GM12878 (cell line): ENCODE data around the gene ACTMAP.

ENCODE experiments used
- EZH2 ChIP-seq: IDR thresholded peaks from 2 replicates; pipeline ENCODE4 v1.6.1; 2012; ENCODE audit warnings: low read depth, mild to moderate bottlenecking, control low read depth, inconsistent platforms, low read length, borderline replicate concordance; ENCODE audit not compliant: control insufficient read depth
- MXI1 ChIP-seq: fragments of 150-350 bp; IDR thresholded peaks from 2 replicates; pipeline ENCODE4 v1.6.1; 2011; ENCODE audit warnings: low read depth, mild to moderate bottlenecking, inconsistent platforms, low read length, improper control_type of control experiment
- NR2C2 ChIP-seq: IDR thresholded peaks from 2 replicates; pipeline ENCODE4 v1.6.1; 2011; ENCODE audit warnings: borderline replicate concordance, low read depth; ENCODE audit not compliant: control insufficient read depth, insufficient read length
- POLR2A ChIP-seq: IDR thresholded peaks from 2 replicates; pipeline ENCODE4 v1.6.1; 2011; ENCODE audit warnings: low read depth, mild to moderate bottlenecking, low read length
- RFX5 ChIP-seq: IDR thresholded peaks from 2 replicates; pipeline ENCODE4 v1.6.1; 2011; ENCODE audit warnings: low read depth, low read length, improper control_type of control experiment
- SMAD1 ChIP-seq: fragments of 450-650 bp; IDR thresholded peaks from 2 replicates; pipeline ENCODE4 v1.6.1; 2018; ENCODE audit warnings: mild to moderate bottlenecking, low read depth; ENCODE audit not compliant: partially characterized antibody
- SUZ12 ChIP-seq: fragments of 200-600 bp; sonication (generic); IDR thresholded peaks from one replicate; pipeline ENCODE4 v1.6.1; 2018; ENCODE audit warnings: antibody characterized with exemption, mild to moderate bottlenecking; ENCODE audit not compliant: unreplicated experiment
- TAF1 ChIP-seq: IDR thresholded peaks from 2 replicates; pipeline ENCODE4 v1.6.1; 2011; ENCODE audit warnings: mild to moderate bottlenecking, low read depth, low read length, borderline replicate concordance
- TCF7 ChIP-seq: IDR thresholded peaks from 2 replicates; pipeline ENCODE4 v1.6.1; 2014; ENCODE audit warnings: antibody characterized with exemption, borderline replicate concordance
- TF ChIP-seq, protein P1 (sequence below): fragments of 450-650 bp; IDR thresholded peaks from 2 replicates; pipeline ENCODE4 v1.6.1; 2017; ENCODE audit warnings: low read depth, mild to moderate bottlenecking, moderate library complexity
- TF ChIP-seq, protein P2 (sequence below), 3 experiments: IDR thresholded peaks in 2 of 3; conservative IDR thresholded peaks in 1 of 3; 2 replicates each; pipeline ENCODE4 v1.5.1; 2011; ENCODE audit warnings: low read depth in 3 of 3, low read length in 3 of 3, mild to moderate bottlenecking in 3 of 3, control low read depth in 2 of 3, moderate library complexity in 2 of 3, inconsistent platforms in 1 of 3, mixed read lengths in 1 of 3; ENCODE audit not compliant: control insufficient read depth in 2 of 3, insufficient read depth in 1 of 3; ENCODE audit errors: extremely low read depth in 1 of 3
- TF ChIP-seq, protein P3 (sequence below): IDR thresholded peaks from 2 replicates; pipeline ENCODE4 v1.6.1; 2012; ENCODE audit warnings: low read length, inconsistent platforms

DNA sequence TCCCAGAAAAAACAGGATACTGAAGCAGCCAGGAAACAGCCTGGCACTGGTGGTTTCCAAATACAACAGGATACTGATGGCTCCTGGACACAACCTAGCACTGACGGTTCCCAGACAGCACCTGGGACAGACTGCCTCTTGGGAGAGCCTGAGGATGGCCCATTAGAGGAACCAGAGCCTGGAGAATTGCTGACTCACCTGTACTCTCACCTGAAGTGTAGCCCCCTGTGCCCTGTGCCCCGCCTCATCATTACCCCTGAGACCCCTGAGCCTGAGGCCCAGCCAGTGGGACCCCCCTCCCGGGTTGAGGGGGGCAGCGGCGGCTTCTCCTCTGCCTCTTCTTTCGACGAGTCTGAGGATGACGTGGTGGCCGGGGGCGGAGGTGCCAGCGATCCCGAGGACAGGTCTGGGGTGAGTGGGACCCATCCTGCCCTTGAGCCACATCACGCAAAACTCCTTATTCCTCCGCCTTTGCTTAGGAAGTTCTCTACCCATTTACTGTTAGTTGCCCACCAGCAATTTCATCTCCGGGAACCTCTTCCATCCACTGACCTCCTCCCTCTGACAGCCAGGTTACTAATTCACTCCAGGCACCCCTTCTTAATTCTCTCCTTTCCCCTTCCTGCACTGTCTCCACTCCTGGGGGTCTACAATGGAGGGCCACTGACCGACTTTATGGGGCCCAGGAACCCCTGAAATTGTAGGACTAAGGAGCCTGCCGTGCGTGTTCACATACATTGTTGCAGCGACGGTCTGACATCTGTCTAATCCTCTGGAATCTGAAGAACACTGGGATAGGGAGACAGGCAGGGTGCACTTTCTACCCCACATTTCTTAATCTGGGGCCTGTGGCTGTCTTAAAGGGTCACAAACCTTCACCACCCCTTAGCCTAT is 32.1 kb downstream of the ACTMAP start:
- TF ChIP-seq MXI1 (no peak), EZH2 (no peak), TCF7 (no peak), NR2C2 (no peak), SUZ12 (no peak), TAF1 (no peak), POLR2A (no peak), RFX5 (no peak), SMAD1 (no peak)
- TF ChIP-seq, protein P1, sequence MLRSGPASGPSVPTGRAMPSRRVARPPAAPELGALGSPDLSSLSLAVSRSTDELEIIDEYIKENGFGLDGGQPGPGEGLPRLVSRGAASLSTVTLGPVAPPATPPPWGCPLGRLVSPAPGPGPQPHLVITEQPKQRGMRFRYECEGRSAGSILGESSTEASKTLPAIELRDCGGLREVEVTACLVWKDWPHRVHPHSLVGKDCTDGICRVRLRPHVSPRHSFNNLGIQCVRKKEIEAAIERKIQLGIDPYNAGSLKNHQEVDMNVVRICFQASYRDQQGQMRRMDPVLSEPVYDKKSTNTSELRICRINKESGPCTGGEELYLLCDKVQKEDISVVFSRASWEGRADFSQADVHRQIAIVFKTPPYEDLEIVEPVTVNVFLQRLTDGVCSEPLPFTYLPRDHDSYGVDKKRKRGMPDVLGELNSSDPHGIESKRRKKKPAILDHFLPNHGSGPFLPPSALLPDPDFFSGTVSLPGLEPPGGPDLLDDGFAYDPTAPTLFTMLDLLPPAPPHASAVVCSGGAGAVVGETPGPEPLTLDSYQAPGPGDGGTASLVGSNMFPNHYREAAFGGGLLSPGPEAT = no peak
- TF ChIP-seq, protein P2, sequence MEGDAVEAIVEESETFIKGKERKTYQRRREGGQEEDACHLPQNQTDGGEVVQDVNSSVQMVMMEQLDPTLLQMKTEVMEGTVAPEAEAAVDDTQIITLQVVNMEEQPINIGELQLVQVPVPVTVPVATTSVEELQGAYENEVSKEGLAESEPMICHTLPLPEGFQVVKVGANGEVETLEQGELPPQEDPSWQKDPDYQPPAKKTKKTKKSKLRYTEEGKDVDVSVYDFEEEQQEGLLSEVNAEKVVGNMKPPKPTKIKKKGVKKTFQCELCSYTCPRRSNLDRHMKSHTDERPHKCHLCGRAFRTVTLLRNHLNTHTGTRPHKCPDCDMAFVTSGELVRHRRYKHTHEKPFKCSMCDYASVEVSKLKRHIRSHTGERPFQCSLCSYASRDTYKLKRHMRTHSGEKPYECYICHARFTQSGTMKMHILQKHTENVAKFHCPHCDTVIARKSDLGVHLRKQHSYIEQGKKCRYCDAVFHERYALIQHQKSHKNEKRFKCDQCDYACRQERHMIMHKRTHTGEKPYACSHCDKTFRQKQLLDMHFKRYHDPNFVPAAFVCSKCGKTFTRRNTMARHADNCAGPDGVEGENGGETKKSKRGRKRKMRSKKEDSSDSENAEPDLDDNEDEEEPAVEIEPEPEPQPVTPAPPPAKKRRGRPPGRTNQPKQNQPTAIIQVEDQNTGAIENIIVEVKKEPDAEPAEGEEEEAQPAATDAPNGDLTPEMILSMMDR (IDR thresholded peaks at IDR 0.05 in 2 of 3, conservative IDR thresholded peaks at IDR 0.05 in 1 of 3; ENCODE audit: control insufficient read depth in 2 of 3, extremely low read depth in 1 of 3, insufficient read depth in 1 of 3, low read depth in 3 of 3, low read length in 3 of 3) = no peak
- TF ChIP-seq, protein P3, sequence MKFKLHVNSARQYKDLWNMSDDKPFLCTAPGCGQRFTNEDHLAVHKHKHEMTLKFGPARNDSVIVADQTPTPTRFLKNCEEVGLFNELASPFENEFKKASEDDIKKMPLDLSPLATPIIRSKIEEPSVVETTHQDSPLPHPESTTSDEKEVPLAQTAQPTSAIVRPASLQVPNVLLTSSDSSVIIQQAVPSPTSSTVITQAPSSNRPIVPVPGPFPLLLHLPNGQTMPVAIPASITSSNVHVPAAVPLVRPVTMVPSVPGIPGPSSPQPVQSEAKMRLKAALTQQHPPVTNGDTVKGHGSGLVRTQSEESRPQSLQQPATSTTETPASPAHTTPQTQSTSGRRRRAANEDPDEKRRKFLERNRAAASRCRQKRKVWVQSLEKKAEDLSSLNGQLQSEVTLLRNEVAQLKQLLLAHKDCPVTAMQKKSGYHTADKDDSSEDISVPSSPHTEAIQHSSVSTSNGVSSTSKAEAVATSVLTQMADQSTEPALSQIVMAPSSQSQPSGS = no peak
